Right kidney (tissue), 9 donors: ENCODE measurements around the gene TACR3.
"Not testable (repeated sequence)": the region's sequence is repeated elsewhere in the genome, so short reads cannot be mapped to it uniquely, and the experiment has no call there.

ENCODE experiments used
- DNase-seq: peaks from one replicate; pipeline ENCODE4 v3.0.0-alpha.2; 2016
- long read RNA-seq, 8 donors: transcript quantifications; one replicate each; lab custom pipeline, GENCODE V29; 2026

The TACR3 gene
- long read RNA-seq, donor 1, full-length matches to known transcripts, result 1 of 1 reads
- long read RNA-seq, donor 1, partial matches to known transcripts, result 0 of 1 reads
- long read RNA-seq, donor 1, other reads (novel, unspliced or antisense), result 0 of 1 reads
- long read RNA-seq, donor 2, result 0 reads
- long read RNA-seq, donor 3, result 0 reads
- long read RNA-seq, donor 4, result 0 reads
- long read RNA-seq, donor 5, result 0 reads
- long read RNA-seq, donor 6, full-length matches to known transcripts, result 1 of 1 reads
- long read RNA-seq, donor 6, partial matches to known transcripts, result 0 of 1 reads
- long read RNA-seq, donor 6, other reads (novel, unspliced or antisense), result 0 of 1 reads
- long read RNA-seq, donor 7, result 0 reads
- long read RNA-seq, donor 8, full-length matches to known transcripts, result 1 of 1 reads
- long read RNA-seq, donor 8, partial matches to known transcripts, result 0 of 1 reads
- long read RNA-seq, donor 8, other reads (novel, unspliced or antisense), result 0 of 1 reads

- peak; percentile 74 for DNase-seq
Measured at GRCh38 chr4:103719830-103720207, at the start of gene TACR3. TSS of gene TACR3 (minus strand) at chr4:103719985. CDS start at chr4:103719675, 310 bp downstream.

- DNase-seq, result no peak
Measured at GRCh38 chr4:103757631-103758030, 37.8 kb upstream of the TACR3 start.

DNA sequence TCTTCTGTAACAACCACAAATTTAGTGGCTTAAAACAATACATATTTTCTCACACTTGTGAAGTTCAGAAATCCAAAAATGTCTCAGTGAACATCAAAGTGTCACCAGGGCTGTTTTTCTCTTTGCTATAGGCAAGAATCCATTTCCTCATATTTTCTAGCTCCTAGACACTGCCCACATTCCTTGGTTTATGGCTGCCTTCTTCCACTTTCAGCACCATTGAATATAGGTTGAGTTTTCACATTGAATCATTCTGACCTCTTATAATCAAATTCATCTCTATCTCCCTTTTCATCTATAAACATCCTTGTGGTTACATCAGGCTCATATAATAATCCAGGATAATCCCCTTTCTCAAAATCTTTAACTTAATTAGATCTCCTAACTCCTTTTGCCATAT is 37.0 kb upstream of the TACR3 start:
- no peak for DNase-seq

DNA sequence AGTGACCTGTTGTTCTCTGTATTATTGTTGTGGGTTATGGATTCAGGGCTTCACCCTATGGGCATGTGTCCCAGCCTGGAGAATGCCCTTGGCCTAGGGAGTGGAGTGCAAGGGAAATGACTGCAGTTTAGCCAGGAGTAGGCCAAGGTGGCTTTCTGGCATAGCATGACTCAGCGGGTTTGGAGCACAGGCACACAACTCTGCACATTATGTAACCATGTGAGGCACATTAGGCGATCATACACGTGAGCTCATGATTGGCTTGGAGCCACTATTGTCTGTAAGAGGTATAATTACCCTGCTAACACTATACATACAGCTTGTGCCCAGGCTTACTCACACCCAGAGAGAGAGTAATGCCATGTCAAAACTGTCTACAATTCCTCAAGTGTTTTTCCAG is 35.1 kb upstream of the TACR3 start:
- DNase-seq, result no peak

DNA sequence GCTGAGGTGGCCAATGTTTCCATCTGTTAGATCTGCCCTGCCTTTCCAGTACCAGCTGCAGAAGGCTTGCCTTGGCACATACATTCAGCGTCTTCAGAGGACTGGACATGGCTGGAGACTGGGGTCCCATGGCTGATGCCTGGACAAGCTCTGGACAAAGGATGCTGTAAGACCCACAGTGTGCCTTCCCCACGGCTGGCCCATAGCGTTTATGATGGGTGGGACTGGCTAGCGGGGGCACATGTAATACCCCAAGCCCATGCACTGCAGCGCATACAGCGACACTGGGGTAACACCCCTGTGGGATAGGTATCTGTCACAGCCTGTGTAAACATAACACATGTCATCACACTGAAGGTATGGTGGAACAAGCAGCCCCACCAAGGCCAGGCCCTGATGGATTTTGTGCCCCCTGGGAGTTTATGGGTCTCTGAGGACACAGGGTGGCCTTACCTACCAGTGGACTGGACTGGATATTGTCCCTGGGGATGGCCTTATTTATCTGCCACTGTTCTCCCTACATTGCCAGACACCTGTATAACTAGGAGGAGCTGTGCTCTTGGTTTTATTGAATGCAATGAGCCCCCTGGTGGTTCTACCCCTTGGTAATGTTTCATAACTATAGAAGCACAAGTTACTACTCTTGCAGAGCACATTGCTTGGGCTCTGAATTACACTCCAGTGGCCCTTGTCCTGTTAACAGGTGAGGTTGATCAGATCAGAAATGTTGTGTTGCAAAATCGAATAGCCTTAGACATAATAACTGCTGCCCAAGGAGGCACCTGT is 34.3 kb upstream of the TACR3 start:
- DNase-seq, result no peak

- not testable (repeated sequence) for DNase-seq
Measured at GRCh38 chr4:103723150-103723549, 3.4 kb upstream of the TACR3 start.

GRCh38 chr4:103721251-103721650 is 1.5 kb upstream of the TACR3 start:
- DNase-seq, result no peak

- DNase-seq, result no peak
Measured at GRCh38 chr4:103720661-103721060, 876 bp upstream of the TACR3 start.

DNA sequence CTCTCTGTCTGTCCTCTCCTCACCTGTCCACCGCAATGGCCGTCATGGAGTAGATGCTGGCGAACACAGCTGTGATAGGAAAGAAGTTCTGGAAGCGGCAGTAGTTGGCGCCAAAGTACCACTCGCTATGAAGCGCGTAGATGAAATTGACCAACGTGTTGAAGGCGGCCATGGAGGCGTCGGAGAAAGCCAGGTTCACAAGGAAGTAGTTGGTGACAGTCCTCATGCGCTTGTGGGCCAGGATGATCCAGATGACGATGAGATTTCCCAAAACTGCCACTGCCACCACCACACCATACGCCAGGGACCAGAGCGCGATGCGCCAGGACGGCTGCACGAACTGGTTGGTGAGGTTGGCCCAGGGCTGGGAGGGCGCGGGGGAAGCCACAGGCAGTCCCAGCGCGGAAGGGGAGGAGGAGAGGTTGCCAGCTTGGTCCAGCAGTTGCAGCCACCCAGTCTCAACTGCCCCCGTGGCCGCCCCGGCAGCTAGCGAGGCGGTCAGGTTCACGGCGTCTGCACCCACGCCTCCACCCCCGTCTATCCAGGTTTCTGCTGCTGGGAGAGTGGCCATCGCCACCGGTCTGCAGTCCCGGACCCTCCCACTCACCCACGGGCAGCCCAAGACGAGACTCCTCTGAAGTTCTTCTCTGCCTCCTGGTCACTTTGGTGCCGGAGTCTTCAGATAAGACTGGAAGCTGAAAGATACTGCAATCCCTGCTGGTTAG is 518 bp downstream of the TACR3 start:
- peak; percentile 75 for DNase-seq

- no peak for DNase-seq
Measured at GRCh38 chr4:103692615-103693014, 27.2 kb downstream of the TACR3 start.

DNA sequence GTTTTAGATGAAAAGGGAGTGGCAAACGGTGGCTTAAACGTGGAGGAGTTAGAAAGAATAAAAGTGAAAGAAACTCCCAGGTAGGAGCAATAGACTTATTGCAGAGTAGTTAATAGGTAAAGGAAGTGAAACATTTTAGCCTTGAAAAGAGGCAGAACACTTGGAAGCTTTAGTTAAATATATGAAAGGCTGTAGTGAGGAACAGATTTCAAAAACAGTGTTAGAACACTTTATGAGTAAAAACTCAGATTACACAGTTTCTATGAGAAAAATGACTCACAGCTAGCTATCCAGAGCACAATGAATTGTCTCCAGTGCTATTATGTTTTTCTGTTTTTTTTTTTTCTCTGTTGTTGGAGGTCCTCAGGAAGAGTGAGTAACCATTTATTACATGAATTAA is 45.8 kb downstream of the TACR3 start:
- DNase-seq, result no peak

DNA sequence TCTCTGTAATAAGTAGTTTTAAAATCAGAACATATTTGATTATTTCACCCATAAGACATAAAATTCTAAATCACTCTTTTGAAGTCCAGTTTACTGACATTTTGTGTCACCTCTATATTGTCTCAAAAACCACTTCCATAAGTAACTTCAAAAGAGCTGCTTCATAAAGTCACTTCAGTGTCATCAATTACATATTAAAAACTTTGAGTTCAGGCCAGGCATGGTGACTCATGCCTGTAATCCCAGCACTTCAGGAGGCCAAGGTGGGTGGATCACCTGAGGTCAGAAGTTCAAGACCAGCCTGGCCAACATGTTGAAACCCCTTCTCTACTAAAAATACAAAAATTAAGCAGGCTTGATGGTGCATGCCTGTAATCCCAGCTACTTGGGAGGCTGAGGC is 53.0 kb downstream of the TACR3 start:
- DNase-seq, result not testable (repeated sequence)

GRCh38 chr4:103664436-103665075 is 55.2 kb downstream of the TACR3 start:
- DNase-seq, result no peak

GRCh38 chr4:103648541-103648940 is 71.2 kb downstream of the TACR3 start:
- no peak for DNase-seq

DNA sequence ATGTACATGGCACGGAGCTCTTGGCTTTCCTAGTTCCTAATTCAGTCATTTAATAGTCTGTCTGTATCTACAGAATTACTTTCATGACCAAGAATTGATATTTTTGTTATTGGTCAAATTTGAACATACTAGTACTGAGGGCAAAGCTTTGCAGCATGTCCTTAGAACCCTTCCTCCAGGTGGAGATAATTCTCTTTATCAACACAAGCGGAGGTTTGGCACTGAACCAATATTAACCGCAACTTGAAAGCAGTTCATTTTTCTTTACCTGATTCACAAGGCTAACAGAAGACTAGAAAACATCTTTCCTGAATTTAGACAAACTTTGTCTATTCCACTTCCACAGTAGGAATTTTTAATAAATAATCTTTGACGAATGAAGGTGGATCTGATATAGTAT is 73.8 kb downstream of the TACR3 start:
- no peak for DNase-seq

- DNase-seq, result no peak
Measured at GRCh38 chr4:103634236-103634635, 85.5 kb downstream of the TACR3 start.

GRCh38 chr4:103626296-103626695 is 93.5 kb downstream of the TACR3 start:
- no peak for DNase-seq

DNA sequence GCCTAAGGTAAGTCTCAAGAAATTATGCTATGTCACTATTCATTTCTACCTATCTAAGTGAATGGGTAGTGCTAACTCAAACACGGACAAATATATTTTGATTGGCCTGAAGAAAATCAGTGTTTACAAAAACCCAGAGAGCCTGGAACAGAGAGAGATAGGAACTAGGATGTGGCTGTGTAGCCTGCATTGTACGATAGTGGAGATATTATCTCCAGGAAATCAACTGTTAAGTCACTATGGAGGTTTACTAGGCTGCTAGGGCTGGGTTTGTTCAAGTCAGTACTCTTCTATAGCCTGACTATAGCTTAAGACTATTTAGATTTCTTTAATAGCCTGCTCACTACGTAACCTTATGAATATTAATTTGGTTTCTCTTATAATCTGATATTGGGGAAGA is 127.9 kb downstream of the TACR3 start:
- no peak for DNase-seq

- no peak for DNase-seq
Measured at GRCh38 chr4:103567591-103567990, 152.2 kb downstream of the TACR3 start.

GRCh38 chr4:103559178-103559577 is 160.6 kb downstream of the TACR3 start:
- DNase-seq, result not testable (repeated sequence)
